22Rv1 (cell line): ENCODE measurements around the gene SPHK2.
A peak's percentile ranks its signal among the peaks of the same experiment; 100 is the strongest.

Experiments used
- H3K27ac ChIP-seq: fragments of 450-650 bp; 2 replicates; pipeline ENCODE4 v1.5.1; 2017
- CTCF ChIP-seq: fragments of 450-650 bp; IDR thresholded peaks from 2 replicates; pipeline ENCODE4 v1.5.1; 2017; ENCODE audit warnings: mild to moderate bottlenecking
- ZFX ChIP-seq: fragments of 450-650 bp; IDR thresholded peaks from 2 replicates; pipeline ENCODE4 v1.6.1; 2017; ENCODE audit warnings: antibody characterized with exemption, borderline replicate concordance

SPHK2 gene

GRCh38 chr19:48618278-48618915 lies 909 bp upstream of the SPHK2 start:
- TF ChIP-seq ZFX (no peak), CTCF (no peak)
- peak overlapping the region; percentile 83 for H3K27ac ChIP-seq

GRCh38 chr19:48619692-48620585 lies 633 bp downstream of the SPHK2 start:
- H3K27ac ChIP-seq, result peak overlapping the region; percentile 83
- TF ChIP-seq ZFX, result no peak
- TF ChIP-seq CTCF, result no peak

GRCh38 chr19:48623556-48624066 lies 4.3 kb downstream of the SPHK2 start:
- H3K27ac ChIP-seq, result peak overlapping the region; percentile 85
- TF ChIP-seq CTCF, result no peak
- TF ChIP-seq ZFX, result no peak

- H3K27ac ChIP-seq, result peak overlapping the region; percentile 85
- TF ChIP-seq ZFX, result no peak
- TF ChIP-seq CTCF, result no peak
Observed at GRCh38 chr19:48624067-48624594, 4.8 kb downstream of the SPHK2 start.

GRCh38 chr19:48624791-48625723 lies 5.8 kb downstream of the SPHK2 start:
- TF ChIP-seq CTCF (no peak), ZFX (no peak)
- H3K27ac ChIP-seq, result peak overlapping the region; percentile 85

GRCh38 chr19:48625891-48626327 lies 6.6 kb downstream of the SPHK2 start:
- TF ChIP-seq CTCF, result no peak

More at GRCh38 chr19:48625891-48626327, 6.6 kb downstream of the SPHK2 start:
- no peak overlapping the region for H3K27ac ChIP-seq
